Activated CD8-positive, alpha-beta memory T cell treated with anti-CD3 and anti-CD28 coated beads for 4 hours (primary cell): Measurements from ENCODE around the gene PPP1R3D.
"Not testable (repeated sequence)": the region's sequence is repeated elsewhere in the genome, so short reads cannot be mapped to it uniquely, and the experiment has no call there.

Experiments
- DNase-seq, 2 donors: peaks; one replicate each; pipeline ENCODE4 v3.0.0-alpha.2; 2020; ENCODE audit warnings: low read depth in 2 of 2

Gene PPP1R3D

GRCh38 chr20:59940129-59940955 is at the start of gene PPP1R3D, which contains the start of gene FAM217B:
TSS of gene PPP1R3D (minus strand) at chr20:59940305. CDS start at chr20:59939931, 374 bp downstream.
TSS of gene FAM217B (plus strand) at chr20:59940389. CDS start at chr20:59943944, 3,555 bp downstream.
- DNase-seq, result peak; percentile 72 to 75

GRCh38 chr20:59988141-59988540 is 48.0 kb upstream of the PPP1R3D start:
- no peak for DNase-seq

GRCh38 chr20:59987135-59987534 is 47.0 kb upstream of the PPP1R3D start:
- no peak for DNase-seq

GRCh38 chr20:59985864-59986263 is 45.8 kb upstream of the PPP1R3D start:
- no peak for DNase-seq

GRCh38 chr20:59985164-59985563 is 45.1 kb upstream of the PPP1R3D start:
- no peak for DNase-seq

GRCh38 chr20:59984541-59984940 is 44.4 kb upstream of the PPP1R3D start:
- DNase-seq, result no peak

- DNase-seq, result no peak
These were observed 43.0 kb upstream of the PPP1R3D start for GRCh38 chr20:59983076-59983475.

- DNase-seq, result no peak
These were observed 37.0 kb upstream of the PPP1R3D start for GRCh38 chr20:59977086-59977485.

GRCh38 chr20:59976156-59976782 is 36.2 kb upstream of the PPP1R3D start:
- DNase-seq, result no peak

GRCh38 chr20:59972037-59972801 is 32.1 kb upstream of the PPP1R3D start:
- no peak for DNase-seq

GRCh38 chr20:59971428-59971827 is 31.3 kb upstream of the PPP1R3D start:
- DNase-seq, result no peak

- DNase-seq, result no peak
These were observed 26.3 kb upstream of the PPP1R3D start for GRCh38 chr20:59966428-59966827.

- no peak for DNase-seq
These were observed 22.1 kb upstream of the PPP1R3D start for GRCh38 chr20:59962155-59962554.

- no peak for DNase-seq
These were observed 21.3 kb upstream of the PPP1R3D start for GRCh38 chr20:59961423-59961822.

GRCh38 chr20:59958626-59959025 is 18.5 kb upstream of the PPP1R3D start:
- no peak for DNase-seq

GRCh38 chr20:59958123-59958522 is 18.0 kb upstream of the PPP1R3D start, which contains the start of gene CDH26:
TSS of gene CDH26 (plus strand) at chr20:59958423. CDS start at chr20:59958727, 304 bp downstream.
- DNase-seq, result no peak

- DNase-seq, result not testable (repeated sequence)
These were observed 17.5 kb upstream of the PPP1R3D start for GRCh38 chr20:59957568-59957967.

- no peak for DNase-seq
These were observed 15.2 kb upstream of the PPP1R3D start for GRCh38 chr20:59955131-59955796.

- no peak for DNase-seq
These were observed 14.6 kb upstream of the PPP1R3D start for GRCh38 chr20:59954718-59955117.

- DNase-seq, result no peak
These were observed 9.8 kb upstream of the PPP1R3D start for GRCh38 chr20:59949911-59950310.

GRCh38 chr20:59948828-59949720 is 9.0 kb upstream of the PPP1R3D start:
- no peak for DNase-seq
